Measurements from ENCODE around the gene TEX9.

DNA sequence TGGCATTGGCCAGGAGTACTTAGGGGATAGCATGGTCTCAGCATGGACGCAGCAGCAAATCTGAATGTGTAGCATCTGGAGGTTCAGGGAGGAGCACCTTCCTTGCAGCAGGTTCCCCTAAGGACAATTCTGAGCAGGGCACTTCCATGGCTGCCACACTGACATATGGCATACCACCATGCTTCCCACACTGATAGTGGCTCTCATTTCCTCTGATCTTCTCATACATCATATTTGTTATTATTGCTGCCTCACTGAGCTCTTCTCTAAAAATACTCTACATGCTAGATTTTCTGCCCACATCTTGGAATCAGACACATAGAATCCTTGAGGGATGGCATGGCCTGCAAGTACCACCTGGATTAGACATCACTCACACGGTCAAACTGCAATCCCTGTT, 107.1 kb downstream of the TEX9 start:
- TF ChIP-seq, protein P1, sequence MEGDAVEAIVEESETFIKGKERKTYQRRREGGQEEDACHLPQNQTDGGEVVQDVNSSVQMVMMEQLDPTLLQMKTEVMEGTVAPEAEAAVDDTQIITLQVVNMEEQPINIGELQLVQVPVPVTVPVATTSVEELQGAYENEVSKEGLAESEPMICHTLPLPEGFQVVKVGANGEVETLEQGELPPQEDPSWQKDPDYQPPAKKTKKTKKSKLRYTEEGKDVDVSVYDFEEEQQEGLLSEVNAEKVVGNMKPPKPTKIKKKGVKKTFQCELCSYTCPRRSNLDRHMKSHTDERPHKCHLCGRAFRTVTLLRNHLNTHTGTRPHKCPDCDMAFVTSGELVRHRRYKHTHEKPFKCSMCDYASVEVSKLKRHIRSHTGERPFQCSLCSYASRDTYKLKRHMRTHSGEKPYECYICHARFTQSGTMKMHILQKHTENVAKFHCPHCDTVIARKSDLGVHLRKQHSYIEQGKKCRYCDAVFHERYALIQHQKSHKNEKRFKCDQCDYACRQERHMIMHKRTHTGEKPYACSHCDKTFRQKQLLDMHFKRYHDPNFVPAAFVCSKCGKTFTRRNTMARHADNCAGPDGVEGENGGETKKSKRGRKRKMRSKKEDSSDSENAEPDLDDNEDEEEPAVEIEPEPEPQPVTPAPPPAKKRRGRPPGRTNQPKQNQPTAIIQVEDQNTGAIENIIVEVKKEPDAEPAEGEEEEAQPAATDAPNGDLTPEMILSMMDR (IDR thresholded peaks at IDR 0.05): no peak
- no peak for TF ChIP-seq POLR2A (IDR thresholded peaks at IDR 0.05)

Measured in Peyer's patch (tissue), 4 donors.